K562 (cell line): ENCODE data around the gene HOXB3. TPM values are rescaled to one million over a fixed set of nuclear protein-coding genes. Genes with fewer than 3 reads are reported as not detected.

Experiments used
- CXXC5 ChIP-seq: fragments of 250-450 bp; sonication (Bioruptor Pico); IDR thresholded peaks from 2 replicates; pipeline ENCODE4 v1.8.0; 2022; ENCODE audit warnings: inconsistent platforms, mild to moderate bottlenecking, moderate library complexity
- E2F4 ChIP-seq: sonication (generic); formaldehyde crosslinking; IDR thresholded peaks from 2 replicates; pipeline ENCODE4 v1.8.0; 2022; ENCODE audit warnings: mild to moderate bottlenecking, low read depth, missing genetic modification reagents
- EGR1 ChIP-seq: fragments of 450-650 bp; conservative IDR thresholded peaks from 2 replicates; pipeline ENCODE4 v1.6.1; 2017; ENCODE audit warnings: mild to moderate bottlenecking
- EP300 ChIP-seq: IDR thresholded peaks from 2 replicates; pipeline ENCODE4 v1.6.1; 2012; ENCODE audit warnings: low read length, improper control_type of control experiment
- EP400 ChIP-seq: fragments of 450-650 bp; IDR thresholded peaks from 2 replicates; pipeline ENCODE4 v1.6.1; 2017; ENCODE audit warnings: antibody characterized with exemption, mild to moderate bottlenecking, moderate library complexity
- KDM4B ChIP-seq, 2 experiments: fragments of 450-650 bp in 1 of 2; sonication (generic) in 1 of 2; IDR thresholded peaks; 2 replicates each; pipeline ENCODE4 v1.6.1; 2016 to 2017; ENCODE audit warnings: borderline replicate concordance in 2 of 2, antibody characterized with exemption in 1 of 2, low read depth in 1 of 2, mild to moderate bottlenecking in 1 of 2
- LEF1 ChIP-seq: fragments of 450-650 bp; IDR thresholded peaks from 2 replicates; pipeline ENCODE4 v1.6.1; 2016; ENCODE audit warnings: mild to moderate bottlenecking
- MLLT1 ChIP-seq, 2 experiments: fragments of 450-650 bp; IDR thresholded peaks; 2 replicates each; pipeline ENCODE4 v1.6.1; 2016
- MYNN ChIP-seq, 2 experiments: sonication (generic); formaldehyde crosslinking in 1 of 2; IDR thresholded peaks; 2 replicates each; pipeline versions ENCODE4 v1.5.0 to v1.6.1; 2016 to 2020; ENCODE audit warnings: antibody characterized with exemption in 1 of 2, missing genetic modification reagents in 1 of 2
- NBN ChIP-seq: fragments of 450-650 bp; IDR thresholded peaks from 2 replicates; pipeline ENCODE4 v1.6.1; 2016; ENCODE audit warnings: low read depth, mild to moderate bottlenecking
- NEUROD1 ChIP-seq: fragments of 150-350 bp; IDR thresholded peaks from 2 replicates; pipeline ENCODE4 v1.6.1; 2014; ENCODE audit warnings: borderline replicate concordance, low read length, low read depth; ENCODE audit not compliant: partially characterized antibody
- NFRKB ChIP-seq: fragments of 450-650 bp; IDR thresholded peaks from 2 replicates; pipeline ENCODE4 v1.6.1; 2016; ENCODE audit warnings: low read depth
- POLR2A ChIP-seq: fragments of 450-650 bp; conservative IDR thresholded peaks from 2 replicates; pipeline ENCODE4 v1.6.1; 2016
- POLR2G ChIP-seq: fragments of 200-400 bp; formaldehyde crosslinking; IDR thresholded peaks from 2 replicates; pipeline ENCODE4 v1.6.1; 2017; ENCODE audit warnings: low read depth, mild to moderate bottlenecking, antibody characterized with exemption, low read length, moderate library complexity
- RBFOX2 ChIP-seq: fragments of 200-400 bp; formaldehyde crosslinking; IDR thresholded peaks from 2 replicates; pipeline ENCODE4 v1.6.1; 2017; ENCODE audit warnings: low read depth, mild to moderate bottlenecking, low read length, moderate library complexity
- RNF2 ChIP-seq: sonication (generic); IDR thresholded peaks from 2 replicates; pipeline ENCODE4 v1.6.1; 2016
- TAF1 ChIP-seq: IDR thresholded peaks from 2 replicates; pipeline ENCODE4 v1.6.1; 2011; ENCODE audit warnings: mild to moderate bottlenecking, low read length, moderate library complexity; ENCODE audit not compliant: insufficient read depth, control insufficient read depth, severe bottlenecking; ENCODE audit errors: extremely low read depth
- TBP ChIP-seq: optimal IDR thresholded peaks from 2 replicates; pipeline ENCODE3; 2011; ENCODE audit warnings: low read depth, low read length, improper control_type of control experiment
- TCF15 ChIP-seq: fragments of 250-450 bp; sonication (Bioruptor Pico); IDR thresholded peaks from 2 replicates; pipeline ENCODE4 v1.8.0; 2022; ENCODE audit warnings: moderate library complexity, mild to moderate bottlenecking, inconsistent platforms
- VEZF1 ChIP-seq: fragments of 200-800 bp; sonication (Bioruptor generic); IDR thresholded peaks from 2 replicates; pipeline ENCODE4 v1.6.1; 2017; ENCODE audit warnings: missing genetic modification characterization, missing compliant biosample characterization
- YY1 ChIP-seq, 3 experiments: IDR thresholded peaks; 2 replicates each; pipeline ENCODE4 v1.6.1; 2011; ENCODE audit warnings: low read length in 2 of 3, mild to moderate bottlenecking in 2 of 3, moderate library complexity in 2 of 3, borderline replicate concordance in 1 of 3, control low read depth in 1 of 3, low read depth in 1 of 3; ENCODE audit not compliant: insufficient read depth in 3 of 3, insufficient replicate concordance in 2 of 3, control insufficient read depth in 1 of 3, insufficient read length in 1 of 3; ENCODE audit errors: extremely low read depth in 1 of 3
- ZC3H4 ChIP-seq: sonication (generic); formaldehyde crosslinking; IDR thresholded peaks from 2 replicates; pipeline ENCODE4 v1.9.0; 2021; ENCODE audit warnings: missing genetic modification reagents, borderline replicate concordance
- ZFX ChIP-seq: sonication (generic); formaldehyde crosslinking; IDR thresholded peaks from 2 replicates; pipeline ENCODE4 v1.8.0; 2022; ENCODE audit warnings: mild to moderate bottlenecking, missing genetic modification reagents, moderate library complexity
- ZNF695 ChIP-seq: fragments of 450-650 bp; formaldehyde crosslinking; IDR thresholded peaks from 2 replicates; pipeline ENCODE4 v1.4.0; 2020; ENCODE audit warnings: mild to moderate bottlenecking, moderate library complexity
- polyA plus RNA-seq, 8 experiments: library from polyadenylated mRNA; depleted of rRNA in 4 of 8; stranded (reverse) in 5 of 8; unstranded in 3 of 8; fragments of >200 nt; fragmentation: Nextera tagmentation in 2 of 8; fragmentation: Illumina TruSeq in 1 of 8; extraction: Ambion mirVana in 2 of 8; extraction: Trizol in 1 of 8; gene quantifications; 2 replicates each; pipeline versions ENCODE4 v1.2.1 to v1.2.3, GENCODE V29; 2011 to 2014; ENCODE audit warnings: inconsistent platforms in 1 of 8, missing spikeins in 1 of 8
- total RNA-seq, 7 experiments: library from RNA; depleted of rRNA in 6 of 7; stranded (reverse); fragments of >200 nt in 6 of 7; fragmentation: Illumina TruSeq in 2 of 7; extraction: Trizol in 2 of 7; gene quantifications; 2 replicates each; pipeline versions ENCODE4 v1.2.1 to v1.2.3, GENCODE V29; 2011 to 2021; ENCODE audit warnings: low replicate concordance in 1 of 7

The HOXB3 gene
- total and polyA plus RNA-seq, 9 of the 15 experiments (the other 6 are each of a cell fraction or from before 2014, with no cell fraction given) = 2.4 to 41.3 (median 20.2) TPM

GRCh38 chr17:48577330-48577945, 12.6 kb downstream of the HOXB3 start (continued):
- 0 out of 2 replicates have a peak, but pooled peaks have one; percentile 12 for TF ChIP-seq RNF2
- peak; percentile 14 for TF ChIP-seq TBP
- 0 out of 2 replicates have a peak, but pooled peaks have one; percentile 53 for TF ChIP-seq VEZF1
- no peak for TF ChIP-seq EP300
- peak; percentile 51; the same call in 1 of the 2 replicates for TF ChIP-seq ZFX (CRISPR knock-in tag)
- TF ChIP-seq NFRKB = peak; percentile 4; the same call in 1 of the 2 replicates
- TF ChIP-seq ZC3H4 = no peak
- TF ChIP-seq POLR2A = peak; percentile 64; the same call in 1 of the 2 replicates
- TF ChIP-seq RBFOX2 = peak; percentile 42; the same call in 1 of the 2 replicates
- TF ChIP-seq EGR1 = peak; percentile 62
- peak in 1 of 2 experiments; percentile 46; a peak in 1 of 4 replicates for TF ChIP-seq MLLT1 (IDR thresholded peaks at IDR 0.05)
- no peak for TF ChIP-seq YY1 (IDR thresholded peaks at IDR 0.05; ENCODE audit: borderline replicate concordance in 1 of 3, control insufficient read depth in 1 of 3, extremely low read depth in 1 of 3, insufficient read depth in 3 of 3, insufficient read length in 1 of 3, insufficient replicate concordance in 2 of 3, low read depth in 1 of 3, low read length in 2 of 3)
- TF ChIP-seq ZNF695 (CRISPR knock-in tag) = no peak
- peak; percentile 33 for TF ChIP-seq TAF1
- no peak for TF ChIP-seq TCF15 (CRISPR knock-in tag)
- no peak for TF ChIP-seq NBN
- TF ChIP-seq E2F4 = 0 out of 2 replicates have a peak, but pooled peaks have one; percentile 22
- peak; percentile 74 for TF ChIP-seq POLR2G
- TF ChIP-seq CXXC5 (CRISPR knock-in tag) = peak; percentile 39; the same call in 1 of the 2 replicates
- TF ChIP-seq NEUROD1 = peak; percentile 22
- 0 out of 2 replicates have a peak, but pooled peaks have one; percentile 26 for TF ChIP-seq MYNN (IDR thresholded peaks at IDR 0.05)
- no peak for TF ChIP-seq MYNN (CRISPR knock-in tag; IDR thresholded peaks at IDR 0.05)
- peak; percentile 16; the same call in 1 of the 2 replicates for TF ChIP-seq LEF1
- peak; percentile 13; the same call in 1 of the 2 replicates for TF ChIP-seq EP400
- TF ChIP-seq KDM4B (IDR thresholded peaks at IDR 0.05; ENCODE audit: borderline replicate concordance in 2 of 2, low read depth in 1 of 2) = no peak
